ENCODE results near the gene NFATC1.
"Not testable (repeated sequence)": the region's sequence is repeated elsewhere in the genome, so short reads cannot be mapped to it uniquely, and the experiment has no call there.

Gene NFATC1

DNA sequence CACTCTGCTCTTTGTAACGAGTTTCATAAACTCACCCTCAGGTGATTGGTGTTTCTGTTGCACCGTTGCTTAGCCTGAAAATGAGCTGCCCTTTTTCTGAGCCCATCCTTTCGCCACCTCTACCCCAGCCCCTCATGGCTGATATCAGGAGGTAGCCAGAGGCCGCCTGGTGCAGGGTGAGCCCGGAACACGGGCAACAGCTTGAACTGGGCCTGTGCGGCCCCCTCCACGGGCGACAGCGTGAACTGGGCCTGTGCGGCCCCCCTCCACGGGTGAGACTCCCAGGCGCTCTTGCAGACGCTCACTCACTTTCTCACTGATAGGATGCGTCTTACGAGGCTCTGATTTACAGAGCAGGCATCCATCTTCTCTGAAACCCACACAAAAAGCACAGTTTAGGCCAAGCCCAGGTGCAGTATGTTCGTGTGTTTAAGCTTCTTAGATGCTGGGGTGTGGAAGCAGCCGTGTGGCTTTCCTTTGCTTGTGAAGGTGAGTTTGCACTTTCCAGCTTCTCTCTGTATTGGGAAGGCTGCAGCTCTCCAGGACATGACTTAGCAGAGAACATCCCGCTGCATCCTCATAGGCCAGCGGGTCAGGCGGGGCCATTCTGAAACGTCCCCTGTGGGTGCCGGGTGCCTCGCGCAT lies 83.5 kb downstream of the NFATC1 start:
- no peak for DNase-seq

DNA sequence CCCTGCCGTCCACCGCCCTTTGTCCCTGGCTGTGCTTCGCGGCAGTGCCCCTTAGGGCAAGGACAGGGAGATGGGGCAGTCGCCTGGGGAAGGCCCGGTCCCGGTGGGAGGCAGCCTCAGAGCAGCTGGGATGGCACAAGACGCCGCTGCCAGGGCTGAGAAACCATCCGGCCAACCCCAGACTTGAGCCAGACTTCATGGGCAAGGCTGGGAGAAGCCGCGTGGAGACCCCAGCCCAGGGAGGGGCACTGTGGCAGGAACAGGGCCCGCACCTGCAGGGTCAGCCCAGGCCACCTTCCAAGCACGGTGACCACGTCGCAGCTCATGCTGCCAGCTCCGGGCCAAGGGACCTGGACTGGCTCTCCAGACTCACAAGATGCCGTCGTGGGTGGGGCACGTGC lies 84.0 kb downstream of the NFATC1 start:
- DNase-seq, result no peak

DNA sequence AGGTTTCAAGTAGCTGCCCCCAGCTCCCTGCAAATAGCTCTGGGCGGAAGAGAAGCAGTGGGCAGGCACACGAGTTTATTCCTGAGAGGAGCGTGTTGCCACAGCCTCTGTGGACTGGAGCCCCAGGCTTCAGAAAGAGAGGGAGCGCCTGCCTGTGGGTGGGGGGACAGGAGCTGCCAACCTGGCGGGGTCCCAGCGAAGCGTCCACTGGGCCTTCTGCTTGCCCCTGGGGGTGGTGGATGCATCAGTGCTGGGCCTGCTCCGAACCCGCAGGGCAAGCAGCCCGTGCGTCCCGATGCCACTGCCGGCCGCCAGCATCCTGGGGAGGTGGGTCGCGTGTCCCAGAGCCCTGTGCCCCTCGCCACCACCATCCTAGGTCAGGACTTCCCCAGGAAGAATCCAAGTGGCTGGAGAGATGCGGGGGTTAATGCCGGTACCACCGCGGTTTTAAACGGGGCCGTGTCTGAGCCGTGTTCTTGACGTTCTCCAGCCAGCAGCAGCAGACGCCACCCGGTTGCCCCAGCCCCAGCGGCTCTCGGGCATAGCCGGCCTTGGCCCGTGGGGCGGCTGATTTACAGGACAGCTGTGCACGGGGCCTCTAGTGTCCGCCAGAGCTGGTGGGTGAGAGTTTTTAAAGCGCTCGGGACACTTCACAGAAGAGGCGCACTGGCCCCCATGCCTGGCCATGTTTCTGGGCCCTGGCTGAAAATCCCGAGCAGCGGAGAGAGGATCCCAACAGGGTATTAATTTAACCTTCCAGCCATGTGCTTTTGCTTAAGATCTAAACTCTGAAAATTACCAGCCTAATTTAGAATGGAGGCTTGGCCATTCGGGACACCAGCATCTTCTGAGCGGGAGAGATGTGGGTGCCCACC lies 84.7 kb downstream of the NFATC1 start:
- no peak for DNase-seq

- no peak for DNase-seq
Measured at GRCh38 chr18:79481046-79481790, 85.5 kb downstream of the NFATC1 start.

DNA sequence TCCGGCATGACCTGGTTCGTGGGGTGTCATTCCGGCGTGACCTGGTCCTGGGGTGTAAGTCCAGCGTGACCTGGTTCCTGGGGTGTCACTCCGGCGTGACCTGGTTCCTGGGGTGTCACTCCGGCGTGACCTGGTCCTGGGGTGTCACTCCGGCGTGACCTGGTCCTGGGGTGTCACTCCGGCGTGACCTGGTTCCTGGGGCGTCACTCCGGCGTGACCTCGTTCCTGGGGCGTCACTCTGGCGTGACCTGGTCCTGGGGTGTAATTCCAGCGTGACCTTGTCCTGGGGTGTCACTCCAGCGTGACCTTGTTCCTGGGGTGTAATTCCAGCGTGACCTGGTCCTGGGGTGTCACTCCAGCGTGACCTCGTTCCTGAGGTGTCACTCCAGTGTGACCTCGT lies 87.7 kb downstream of the NFATC1 start:
- not testable (repeated sequence) for DNase-seq

GRCh38 chr18:79483971-79484491 lies 88.3 kb downstream of the NFATC1 start:
- no peak for DNase-seq

DNA sequence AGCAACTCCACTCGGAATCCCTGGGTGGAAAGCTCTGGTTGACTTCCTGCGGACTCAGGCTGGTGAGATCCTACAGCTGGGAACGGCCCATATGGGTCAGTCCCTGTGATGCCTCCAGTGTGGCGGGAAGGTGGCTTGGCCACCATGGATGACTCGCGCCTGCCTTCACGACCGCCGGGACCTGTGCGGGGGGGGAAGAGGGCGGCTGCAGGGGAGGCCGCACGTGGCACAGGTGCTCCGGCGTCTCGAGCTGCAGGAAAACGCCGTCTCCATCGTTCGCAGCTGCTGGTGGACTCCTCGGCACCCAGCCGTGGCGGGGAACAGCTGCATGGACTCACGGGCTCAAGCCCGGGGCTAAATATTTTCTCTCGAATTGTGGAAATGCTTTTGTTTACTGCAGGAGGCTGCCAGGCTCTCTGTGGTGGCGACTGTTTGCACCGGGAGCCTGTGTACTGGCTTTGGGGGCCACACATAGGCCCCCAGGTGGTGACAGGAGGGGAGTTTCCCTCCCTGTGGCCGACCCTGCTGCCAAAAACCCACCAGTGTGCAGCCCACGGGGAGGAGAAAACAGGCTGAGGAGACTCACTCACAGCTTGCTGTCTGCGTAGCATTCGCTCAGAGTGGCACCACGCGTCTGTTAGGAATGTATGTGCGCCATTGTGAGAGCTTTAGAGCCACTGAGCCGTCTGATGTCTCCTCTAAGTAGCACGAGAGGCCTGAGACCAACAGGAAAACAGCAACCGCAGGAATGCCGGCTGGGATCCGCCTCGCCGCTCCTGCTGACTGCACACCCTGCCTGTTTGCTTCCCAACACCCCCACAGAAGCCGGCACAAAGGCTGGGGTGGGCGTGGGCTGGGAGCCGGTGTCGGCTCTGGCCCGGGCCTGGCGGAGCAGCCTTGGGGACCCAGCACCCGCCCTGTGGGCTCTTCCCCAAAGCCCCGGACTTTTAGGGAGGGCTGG lies 89.2 kb downstream of the NFATC1 start:
- DNase-seq, result no peak

- no peak for DNase-seq
Measured at GRCh38 chr18:79485788-79486355, 90.1 kb downstream of the NFATC1 start.

DNA sequence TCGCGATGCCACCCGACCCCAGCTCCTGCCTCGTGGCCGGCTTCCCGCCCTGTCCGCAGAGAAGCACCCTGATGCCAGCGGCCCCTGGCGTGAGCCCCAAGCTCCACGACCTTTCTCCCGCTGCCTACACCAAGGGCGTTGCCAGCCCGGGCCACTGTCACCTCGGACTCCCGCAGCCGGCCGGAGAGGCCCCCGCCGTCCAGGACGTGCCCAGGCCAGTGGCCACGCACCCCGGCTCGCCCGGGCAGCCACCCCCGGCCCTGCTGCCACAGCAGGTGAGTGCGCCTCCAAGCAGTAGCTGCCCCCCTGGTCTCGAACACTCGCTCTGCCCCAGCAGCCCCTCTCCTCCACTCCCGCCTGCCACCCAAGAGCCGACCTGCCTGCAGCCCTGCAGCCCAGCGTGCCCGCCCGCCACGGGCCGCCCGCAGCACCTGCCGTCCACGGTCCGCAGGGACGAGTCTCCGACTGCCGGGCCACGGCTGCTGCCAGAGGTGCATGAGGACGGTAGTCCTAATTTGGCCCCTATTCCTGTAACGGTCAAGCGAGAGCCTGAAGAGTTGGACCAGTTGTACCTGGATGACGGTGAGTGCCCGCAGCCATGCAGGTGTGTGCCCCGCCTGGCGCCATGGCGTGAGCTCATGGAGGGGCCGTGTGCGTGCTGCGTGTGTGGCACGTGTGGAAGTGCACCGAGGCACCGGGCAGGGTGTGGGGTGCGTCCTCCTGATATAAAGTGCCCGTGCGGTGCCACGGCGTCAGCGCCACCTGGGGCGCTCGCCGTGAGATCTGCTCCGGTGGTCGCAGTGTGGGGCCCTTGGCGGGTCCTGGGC lies 90.8 kb downstream of the NFATC1 start:
- DNase-seq, result no peak

- no peak for DNase-seq
Measured at GRCh38 chr18:79487183-79487800, 91.6 kb downstream of the NFATC1 start.

DNA sequence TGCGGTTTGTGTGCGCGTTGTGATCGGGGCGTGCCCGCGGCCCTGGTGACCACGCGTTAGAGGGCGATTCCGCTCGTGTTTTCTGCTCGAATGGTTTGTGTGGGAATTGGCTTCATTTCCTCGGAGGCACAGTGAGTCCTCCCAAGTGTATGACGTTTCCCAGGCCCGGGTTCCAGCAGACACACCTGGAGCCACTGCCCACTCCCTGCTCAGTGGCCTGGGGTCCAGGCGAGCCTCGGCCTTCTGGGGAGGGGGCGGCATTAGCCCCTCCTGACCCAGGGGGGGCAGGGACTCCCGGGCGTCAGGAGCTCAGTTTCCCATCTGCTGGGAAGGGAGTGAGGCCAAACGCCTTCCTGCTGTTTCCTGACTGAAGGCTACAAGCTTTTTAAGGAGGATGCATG lies 92.1 kb downstream of the NFATC1 start:
- no peak for DNase-seq

DNA sequence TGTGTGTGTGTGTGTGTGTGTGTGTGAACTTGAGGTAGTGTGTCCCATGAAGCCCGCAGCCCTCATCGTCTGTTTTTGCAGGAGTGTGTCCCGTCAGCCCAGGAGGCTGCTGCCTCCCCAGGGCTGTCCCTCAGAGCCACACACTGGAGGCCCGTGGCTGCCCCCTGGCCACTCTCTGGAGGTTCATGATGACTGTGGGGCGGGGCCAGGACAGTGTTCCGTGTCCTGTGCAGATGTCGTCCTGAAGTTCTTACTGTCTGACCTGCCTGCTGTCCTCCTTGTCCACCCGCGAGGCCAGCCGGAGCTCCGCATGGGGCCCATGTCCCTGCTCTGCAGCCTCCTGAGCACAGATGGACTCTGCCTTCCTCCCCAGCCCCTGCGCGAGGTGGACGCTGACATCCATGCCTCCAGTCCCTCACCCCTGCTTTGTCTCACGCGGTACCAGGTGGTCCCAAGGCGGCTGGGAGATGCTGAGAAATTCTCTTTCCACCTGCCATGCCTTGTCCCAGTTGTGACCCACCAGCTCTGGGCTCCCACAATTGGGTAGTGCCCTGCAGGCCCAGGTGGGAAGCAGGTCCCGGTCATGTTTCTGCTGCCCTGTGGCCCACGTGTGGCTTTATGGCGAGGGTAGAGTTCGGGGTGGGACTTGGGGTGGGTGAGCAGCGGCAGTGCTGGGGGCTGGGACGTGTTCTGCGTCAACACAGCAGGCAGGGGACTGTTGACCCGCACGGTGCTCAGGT lies 92.8 kb downstream of the NFATC1 start:
- DNase-seq, result no peak

GRCh38 chr18:79489051-79489898 lies 93.5 kb downstream of the NFATC1 start:
- no peak for DNase-seq

GRCh38 chr18:79489899-79490625 lies 94.3 kb downstream of the NFATC1 start:
- DNase-seq, result no peak

DNA sequence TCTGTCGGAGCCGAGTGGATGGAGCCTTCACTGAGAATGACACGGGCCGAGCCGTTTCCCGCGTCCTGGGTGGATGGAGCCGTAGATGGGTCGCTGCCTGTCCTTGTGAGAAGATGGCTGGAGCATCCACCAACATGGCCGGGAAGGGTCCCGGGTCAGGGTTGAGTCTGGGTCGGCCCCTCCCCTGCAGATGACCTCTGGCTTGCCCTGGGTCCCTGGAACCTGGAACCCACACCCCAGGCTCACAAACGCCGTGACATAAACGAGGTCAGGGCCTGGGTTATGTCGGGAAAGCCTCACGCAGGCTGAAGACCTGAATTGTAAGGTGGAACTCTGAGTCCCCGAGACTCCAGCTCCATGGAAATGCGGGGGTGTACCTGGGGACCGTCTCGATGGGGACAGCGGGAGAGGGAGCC lies 94.9 kb downstream of the NFATC1 start:
- no peak for DNase-seq

- DNase-seq, result no peak
Measured at GRCh38 chr18:79491081-79491551, 95.4 kb downstream of the NFATC1 start.

GRCh38 chr18:79493211-79493800 lies 97.6 kb downstream of the NFATC1 start:
- DNase-seq, result no peak
